ENCODE data around the gene TTLL8.

DNA sequence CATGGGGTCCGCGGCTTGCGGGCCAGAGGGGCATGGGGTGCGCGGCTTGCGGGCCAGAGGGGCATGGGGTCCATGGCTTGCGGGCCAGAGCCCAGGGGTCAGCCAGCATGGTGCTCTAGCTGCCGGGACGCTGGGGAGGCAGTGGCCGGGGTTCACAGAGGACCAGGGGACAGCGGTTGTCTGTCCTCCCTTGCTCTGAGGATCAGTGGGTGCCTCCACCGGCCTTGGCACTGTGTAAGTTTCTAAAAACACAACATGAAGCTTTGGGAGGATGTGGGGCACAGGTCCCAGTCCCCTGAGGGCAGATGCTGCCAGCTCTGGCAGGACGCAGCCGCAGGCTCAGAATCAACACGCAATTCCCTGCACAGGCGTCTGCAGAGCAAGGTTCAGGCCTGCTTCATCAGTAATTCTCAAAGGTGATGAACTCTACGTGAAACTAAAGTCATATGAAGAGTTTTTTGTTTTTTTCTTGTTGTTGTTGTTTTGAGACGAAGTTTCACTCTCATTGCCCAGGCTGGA is 24.2 kb upstream of the TTLL8 start:
- TF ChIP-seq, protein P1, sequence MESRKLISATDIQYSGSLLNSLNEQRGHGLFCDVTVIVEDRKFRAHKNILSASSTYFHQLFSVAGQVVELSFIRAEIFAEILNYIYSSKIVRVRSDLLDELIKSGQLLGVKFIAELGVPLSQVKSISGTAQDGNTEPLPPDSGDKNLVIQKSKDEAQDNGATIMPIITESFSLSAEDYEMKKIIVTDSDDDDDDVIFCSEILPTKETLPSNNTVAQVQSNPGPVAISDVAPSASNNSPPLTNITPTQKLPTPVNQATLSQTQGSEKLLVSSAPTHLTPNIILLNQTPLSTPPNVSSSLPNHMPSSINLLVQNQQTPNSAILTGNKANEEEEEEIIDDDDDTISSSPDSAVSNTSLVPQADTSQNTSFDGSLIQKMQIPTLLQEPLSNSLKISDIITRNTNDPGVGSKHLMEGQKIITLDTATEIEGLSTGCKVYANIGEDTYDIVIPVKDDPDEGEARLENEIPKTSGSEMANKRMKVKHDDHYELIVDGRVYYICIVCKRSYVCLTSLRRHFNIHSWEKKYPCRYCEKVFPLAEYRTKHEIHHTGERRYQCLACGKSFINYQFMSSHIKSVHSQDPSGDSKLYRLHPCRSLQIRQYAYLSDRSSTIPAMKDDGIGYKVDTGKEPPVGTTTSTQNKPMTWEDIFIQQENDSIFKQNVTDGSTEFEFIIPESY (IDR thresholded peaks at IDR 0.05), result no peak
- TF ChIP-seq, protein P2, sequence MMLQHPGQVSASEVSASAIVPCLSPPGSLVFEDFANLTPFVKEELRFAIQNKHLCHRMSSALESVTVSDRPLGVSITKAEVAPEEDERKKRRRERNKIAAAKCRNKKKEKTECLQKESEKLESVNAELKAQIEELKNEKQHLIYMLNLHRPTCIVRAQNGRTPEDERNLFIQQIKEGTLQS (IDR thresholded peaks at IDR 0.05), result no peak
- TF ChIP-seq, protein P3, sequence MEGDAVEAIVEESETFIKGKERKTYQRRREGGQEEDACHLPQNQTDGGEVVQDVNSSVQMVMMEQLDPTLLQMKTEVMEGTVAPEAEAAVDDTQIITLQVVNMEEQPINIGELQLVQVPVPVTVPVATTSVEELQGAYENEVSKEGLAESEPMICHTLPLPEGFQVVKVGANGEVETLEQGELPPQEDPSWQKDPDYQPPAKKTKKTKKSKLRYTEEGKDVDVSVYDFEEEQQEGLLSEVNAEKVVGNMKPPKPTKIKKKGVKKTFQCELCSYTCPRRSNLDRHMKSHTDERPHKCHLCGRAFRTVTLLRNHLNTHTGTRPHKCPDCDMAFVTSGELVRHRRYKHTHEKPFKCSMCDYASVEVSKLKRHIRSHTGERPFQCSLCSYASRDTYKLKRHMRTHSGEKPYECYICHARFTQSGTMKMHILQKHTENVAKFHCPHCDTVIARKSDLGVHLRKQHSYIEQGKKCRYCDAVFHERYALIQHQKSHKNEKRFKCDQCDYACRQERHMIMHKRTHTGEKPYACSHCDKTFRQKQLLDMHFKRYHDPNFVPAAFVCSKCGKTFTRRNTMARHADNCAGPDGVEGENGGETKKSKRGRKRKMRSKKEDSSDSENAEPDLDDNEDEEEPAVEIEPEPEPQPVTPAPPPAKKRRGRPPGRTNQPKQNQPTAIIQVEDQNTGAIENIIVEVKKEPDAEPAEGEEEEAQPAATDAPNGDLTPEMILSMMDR (IDR thresholded peaks at IDR 0.05; ENCODE audit: low read depth, low read length, missing input control), result no peak
- TF ChIP-seq SP1 (IDR thresholded peaks at IDR 0.05) (no peak), YY1 (IDR thresholded peaks at IDR 0.05) (no peak), TAF1 (conservative IDR thresholded peaks at IDR 0.05) (no peak), RAD21 (IDR thresholded peaks at IDR 0.05) (no peak), EGR1 (IDR thresholded peaks at IDR 0.05; ENCODE audit: low read depth in 2 of 2) (no peak)
- TF ChIP-seq, protein P4, sequence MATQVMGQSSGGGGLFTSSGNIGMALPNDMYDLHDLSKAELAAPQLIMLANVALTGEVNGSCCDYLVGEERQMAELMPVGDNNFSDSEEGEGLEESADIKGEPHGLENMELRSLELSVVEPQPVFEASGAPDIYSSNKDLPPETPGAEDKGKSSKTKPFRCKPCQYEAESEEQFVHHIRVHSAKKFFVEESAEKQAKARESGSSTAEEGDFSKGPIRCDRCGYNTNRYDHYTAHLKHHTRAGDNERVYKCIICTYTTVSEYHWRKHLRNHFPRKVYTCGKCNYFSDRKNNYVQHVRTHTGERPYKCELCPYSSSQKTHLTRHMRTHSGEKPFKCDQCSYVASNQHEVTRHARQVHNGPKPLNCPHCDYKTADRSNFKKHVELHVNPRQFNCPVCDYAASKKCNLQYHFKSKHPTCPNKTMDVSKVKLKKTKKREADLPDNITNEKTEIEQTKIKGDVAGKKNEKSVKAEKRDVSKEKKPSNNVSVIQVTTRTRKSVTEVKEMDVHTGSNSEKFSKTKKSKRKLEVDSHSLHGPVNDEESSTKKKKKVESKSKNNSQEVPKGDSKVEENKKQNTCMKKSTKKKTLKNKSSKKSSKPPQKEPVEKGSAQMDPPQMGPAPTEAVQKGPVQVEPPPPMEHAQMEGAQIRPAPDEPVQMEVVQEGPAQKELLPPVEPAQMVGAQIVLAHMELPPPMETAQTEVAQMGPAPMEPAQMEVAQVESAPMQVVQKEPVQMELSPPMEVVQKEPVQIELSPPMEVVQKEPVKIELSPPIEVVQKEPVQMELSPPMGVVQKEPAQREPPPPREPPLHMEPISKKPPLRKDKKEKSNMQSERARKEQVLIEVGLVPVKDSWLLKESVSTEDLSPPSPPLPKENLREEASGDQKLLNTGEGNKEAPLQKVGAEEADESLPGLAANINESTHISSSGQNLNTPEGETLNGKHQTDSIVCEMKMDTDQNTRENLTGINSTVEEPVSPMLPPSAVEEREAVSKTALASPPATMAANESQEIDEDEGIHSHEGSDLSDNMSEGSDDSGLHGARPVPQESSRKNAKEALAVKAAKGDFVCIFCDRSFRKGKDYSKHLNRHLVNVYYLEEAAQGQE (IDR thresholded peaks at IDR 0.05), result no peak
- TF ChIP-seq, protein P5, sequence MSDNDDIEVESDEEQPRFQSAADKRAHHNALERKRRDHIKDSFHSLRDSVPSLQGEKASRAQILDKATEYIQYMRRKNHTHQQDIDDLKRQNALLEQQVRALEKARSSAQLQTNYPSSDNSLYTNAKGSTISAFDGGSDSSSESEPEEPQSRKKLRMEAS (IDR thresholded peaks at IDR 0.05), result no peak
